HG02938 (cell line): ENCODE measurements around the gene HCAR2.
"Not testable (repeated sequence)": the region's sequence is repeated elsewhere in the genome, so short reads cannot be mapped to it uniquely, and the experiment has no call there.

Experiments used
- ATAC-seq: cut with Tn5 transposase; IDR thresholded peaks from one replicate; pipeline ENCODE4 v1.9.1; 2021; ENCODE audit warnings: mild to moderate bottlenecking, moderate library complexity; ENCODE audit not compliant: unreplicated experiment

The HCAR2 gene

DNA sequence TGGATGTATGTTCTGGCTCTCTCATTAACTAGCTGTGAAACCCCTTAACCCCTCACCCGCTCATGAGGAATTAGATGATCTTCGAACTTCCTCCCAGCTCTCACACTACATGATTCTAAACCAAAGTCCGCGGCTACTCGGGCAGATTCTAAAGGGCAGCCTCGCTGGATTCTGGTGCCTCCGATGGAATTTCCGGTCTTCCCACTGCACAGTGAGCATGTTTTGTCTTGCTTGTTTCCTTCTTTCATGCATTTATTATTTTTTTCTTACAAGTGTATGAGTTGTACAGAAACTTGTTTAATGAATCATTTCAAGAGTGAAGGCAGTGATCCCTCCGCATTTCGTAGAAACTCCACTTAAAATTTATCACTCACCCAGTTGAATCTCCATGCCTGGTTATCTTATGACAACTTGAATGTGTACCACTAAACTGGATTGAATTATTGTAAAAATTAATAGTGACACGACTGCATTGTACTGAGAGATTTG lies 17.9 kb upstream of the HCAR2 start:
- ATAC-seq: no peak

- ATAC-seq: not testable (repeated sequence)
Measured at GRCh38 chr12:122716658-122717057, 13.5 kb upstream of the HCAR2 start, which contains the start of gene HCAR3. TSS of gene HCAR3 (minus strand) at chr12:122716811. CDS start at chr12:122716737, 74 bp downstream.

DNA sequence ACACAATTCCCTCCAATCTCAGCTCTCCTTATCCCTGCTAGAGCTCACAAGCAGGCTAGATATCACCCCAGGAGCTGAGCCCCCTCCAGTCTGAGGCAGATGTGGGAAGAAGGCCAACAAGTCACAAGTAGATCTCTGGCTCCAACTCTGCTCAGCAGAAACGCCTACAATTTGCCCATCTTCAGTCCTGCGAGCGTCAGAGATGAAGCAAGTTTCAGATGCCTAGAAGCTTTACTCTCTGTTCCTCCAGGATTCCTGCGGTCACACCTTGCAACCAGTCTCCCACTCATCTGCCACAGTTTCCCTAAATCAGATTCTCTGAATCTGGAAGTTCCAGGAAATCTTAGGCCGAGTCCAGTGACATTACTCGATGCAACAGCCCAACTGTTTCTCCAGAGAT lies 12.1 kb upstream of the HCAR2 start:
- ATAC-seq: not testable (repeated sequence)

GRCh38 chr12:122713491-122714188 lies 10.5 kb upstream of the HCAR2 start:
- not testable (repeated sequence) for ATAC-seq

- not testable (repeated sequence) for ATAC-seq
Measured at GRCh38 chr12:122711266-122711665, 8.1 kb upstream of the HCAR2 start.

DNA sequence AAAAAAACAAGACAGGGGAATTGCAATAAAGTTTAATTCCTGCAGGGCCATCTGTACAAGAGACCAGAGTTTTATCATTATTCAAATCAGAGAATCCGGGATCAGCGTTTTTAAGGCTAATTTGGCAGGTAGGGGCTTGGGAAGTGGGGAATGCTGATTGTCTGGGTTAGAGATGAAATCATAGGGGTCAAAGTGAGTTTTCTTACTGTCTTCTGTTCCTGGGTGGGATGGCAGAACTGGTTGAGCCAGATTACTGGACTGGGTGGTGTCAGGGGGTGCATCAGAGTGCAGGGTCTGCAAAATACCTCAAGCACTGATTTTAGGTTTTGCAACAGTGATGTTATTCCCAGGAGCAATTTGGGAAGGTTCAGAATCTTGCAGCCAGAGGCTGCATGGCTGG lies 7.2 kb upstream of the HCAR2 start:
- ATAC-seq: not testable (repeated sequence)

DNA sequence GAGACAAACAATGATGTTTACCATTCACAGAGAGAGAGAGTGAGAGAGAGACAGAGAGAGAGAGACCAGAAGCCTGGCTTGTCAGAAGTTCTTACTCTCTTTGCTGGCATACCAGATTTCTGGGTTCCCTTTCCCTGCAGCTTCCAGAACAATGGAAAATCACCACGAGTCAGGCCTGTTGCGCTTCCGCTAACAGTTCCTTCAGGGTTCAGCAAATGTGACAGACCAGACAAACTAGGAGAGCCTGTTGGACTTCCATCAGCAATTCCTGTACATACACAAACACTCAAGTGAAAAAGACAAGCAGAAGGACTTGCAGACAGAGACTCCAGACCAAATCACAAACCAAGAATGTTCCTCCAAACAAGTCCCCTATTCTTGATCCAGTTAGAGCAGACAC lies 6.1 kb upstream of the HCAR2 start:
- not testable (repeated sequence) for ATAC-seq

GRCh38 chr12:122703841-122704240 lies 684 bp upstream of the HCAR2 start:
- ATAC-seq: not testable (repeated sequence)

DNA sequence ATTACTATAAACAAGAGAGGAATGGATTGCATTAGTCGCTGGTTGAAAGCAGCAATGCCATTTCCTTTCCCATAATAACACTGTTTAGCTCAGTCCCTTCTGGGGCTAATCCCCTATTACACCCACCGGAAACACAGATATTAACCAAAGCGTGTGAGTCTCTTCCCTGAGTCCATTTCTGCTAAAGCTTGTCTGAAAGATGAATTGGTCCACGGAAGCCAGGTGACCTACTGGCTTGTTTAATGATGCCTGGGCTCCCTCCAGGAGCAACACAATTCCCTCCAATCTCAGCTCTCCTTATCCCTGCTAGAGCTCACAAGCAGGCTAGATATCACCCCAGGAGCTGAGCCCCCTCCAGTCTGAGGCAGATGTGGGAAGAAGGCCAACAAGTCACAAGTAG lies 1.7 kb downstream of the HCAR2 start:
- not testable (repeated sequence) for ATAC-seq

- ATAC-seq: not testable (repeated sequence)
Measured at GRCh38 chr12:122700038-122700710, 3.0 kb downstream of the HCAR2 start.

DNA sequence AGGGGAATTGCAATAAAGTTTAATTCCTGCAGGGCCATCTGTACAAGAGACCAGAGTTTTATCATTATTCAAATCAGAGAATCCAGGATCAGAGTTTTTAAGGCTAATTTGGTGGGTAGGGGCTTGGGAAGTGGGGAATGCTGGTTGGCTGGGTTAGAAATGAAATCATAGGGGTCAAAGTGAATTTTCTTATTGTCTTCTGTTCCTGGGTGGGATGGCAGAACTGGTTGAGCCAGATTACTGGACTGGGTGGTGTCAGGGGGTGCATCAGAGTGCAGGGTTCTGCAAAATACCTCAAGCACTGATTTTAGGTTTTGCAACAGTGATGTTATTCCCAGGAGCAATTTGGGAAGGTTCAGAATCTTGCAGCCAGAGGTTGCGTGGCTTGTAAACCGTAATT lies 6.2 kb downstream of the HCAR2 start:
- ATAC-seq: not testable (repeated sequence)

DNA sequence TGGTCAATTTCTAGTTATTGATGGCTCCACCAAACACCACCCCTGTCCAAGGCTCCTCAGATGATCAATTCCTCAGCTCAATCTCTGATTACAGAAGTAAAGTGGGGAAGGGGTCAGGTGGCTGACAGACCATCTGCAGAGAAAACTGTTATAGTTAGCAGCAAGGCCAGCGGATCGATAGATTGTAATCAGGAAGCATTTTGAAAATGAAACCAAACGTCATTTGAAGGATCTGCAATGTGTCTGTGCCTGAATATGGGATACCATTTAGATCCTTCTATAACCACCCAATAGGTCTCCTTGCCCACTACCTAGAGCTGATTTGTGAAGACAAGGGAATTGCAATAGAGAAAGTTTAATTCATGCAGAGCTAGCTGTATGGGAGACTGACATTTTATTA lies 11.6 kb downstream of the HCAR2 start:
- no peak for ATAC-seq

DNA sequence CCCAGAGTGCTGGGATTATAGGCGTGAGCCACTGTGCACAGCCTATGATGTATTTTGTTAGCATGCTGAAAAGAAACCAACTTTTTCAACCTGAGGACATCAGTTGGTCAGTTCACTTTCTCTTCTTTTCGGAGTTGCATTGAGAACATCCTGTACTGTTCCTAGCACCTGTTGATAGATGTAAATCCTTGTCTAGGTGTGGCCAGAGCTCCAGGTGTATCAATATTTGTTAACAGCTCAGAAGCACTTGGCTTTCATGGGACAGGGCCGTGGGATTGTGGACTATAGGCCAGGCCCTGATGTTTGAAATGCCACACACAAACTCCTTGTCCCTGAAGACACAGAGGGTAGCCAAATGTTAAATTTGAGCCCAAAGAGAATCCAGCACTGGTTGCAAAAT lies 14.9 kb downstream of the HCAR2 start:
- no peak for ATAC-seq

DNA sequence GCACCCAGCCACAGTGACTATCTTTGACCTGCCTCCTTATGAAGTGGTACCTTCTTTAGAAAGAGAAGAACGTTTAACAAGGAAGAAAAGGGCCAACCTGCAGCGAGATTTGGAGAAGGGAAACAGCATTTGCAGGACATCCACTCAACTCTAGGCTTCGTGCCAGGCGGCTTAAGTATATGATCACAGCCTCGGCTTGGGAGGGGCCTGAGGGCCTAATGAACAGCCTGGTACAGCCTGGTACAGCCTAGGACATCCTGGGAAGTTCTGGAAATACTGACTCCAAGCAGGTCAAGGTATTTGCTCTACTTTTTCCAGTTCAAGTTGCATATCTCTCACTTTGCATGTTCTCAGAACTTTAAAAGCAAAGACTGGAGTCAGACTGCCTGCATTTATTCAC lies 16.1 kb downstream of the HCAR2 start:
- no peak for ATAC-seq

- ATAC-seq: no peak
Measured at GRCh38 chr12:122686538-122686937, 16.6 kb downstream of the HCAR2 start.

DNA sequence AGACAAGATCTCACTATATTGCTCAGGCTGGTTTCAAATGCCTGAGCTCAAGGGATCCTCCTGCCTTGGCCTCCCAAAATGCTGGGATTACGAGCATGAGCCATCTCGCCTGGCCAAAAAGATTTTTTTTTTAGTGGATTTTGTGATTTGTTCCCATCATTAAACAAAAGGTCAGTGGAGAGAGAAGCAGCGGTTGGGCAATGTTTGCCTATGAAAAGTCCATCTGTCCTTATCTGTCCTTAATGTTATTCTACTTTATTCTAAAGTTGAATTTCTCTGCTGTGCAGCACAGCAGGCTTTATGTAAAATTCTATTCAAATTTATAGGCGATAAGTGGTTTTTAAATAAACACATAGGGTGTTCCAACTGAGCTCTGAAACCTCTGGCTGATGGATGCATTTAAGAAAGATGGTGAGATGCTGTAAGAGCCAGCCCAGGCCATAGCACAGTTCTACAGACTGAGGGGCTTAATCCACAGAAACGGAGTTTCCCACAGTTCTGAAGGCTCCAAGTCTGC lies 18.8 kb downstream of the HCAR2 start:
- no peak for ATAC-seq

GRCh38 chr12:122681814-122682213 lies 21.3 kb downstream of the HCAR2 start:
- no peak for ATAC-seq

GRCh38 chr12:122680989-122681388 lies 22.2 kb downstream of the HCAR2 start:
- not testable (repeated sequence) for ATAC-seq

DNA sequence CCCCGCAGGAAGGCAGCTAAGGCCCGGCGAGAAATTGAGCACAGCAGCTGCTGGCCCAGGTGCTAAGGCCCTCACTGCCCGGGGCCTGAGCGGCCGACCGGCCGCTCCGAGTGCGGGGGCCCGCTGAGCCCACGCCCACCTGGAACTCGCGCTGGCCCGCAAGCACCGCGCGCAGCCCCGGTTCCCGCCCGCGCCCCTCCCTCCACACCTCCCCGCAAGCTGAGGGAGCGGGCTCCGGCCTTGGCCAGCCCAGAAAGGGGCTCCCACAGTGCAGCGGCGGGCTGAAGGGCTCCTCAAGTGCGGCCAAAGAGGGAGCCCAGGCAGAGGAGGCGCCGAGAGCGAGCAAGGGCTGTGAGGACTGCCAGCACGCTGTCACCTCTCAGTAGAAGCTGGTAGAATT lies 26.4 kb downstream of the HCAR2 start:
- ATAC-seq: not testable (repeated sequence)

DNA sequence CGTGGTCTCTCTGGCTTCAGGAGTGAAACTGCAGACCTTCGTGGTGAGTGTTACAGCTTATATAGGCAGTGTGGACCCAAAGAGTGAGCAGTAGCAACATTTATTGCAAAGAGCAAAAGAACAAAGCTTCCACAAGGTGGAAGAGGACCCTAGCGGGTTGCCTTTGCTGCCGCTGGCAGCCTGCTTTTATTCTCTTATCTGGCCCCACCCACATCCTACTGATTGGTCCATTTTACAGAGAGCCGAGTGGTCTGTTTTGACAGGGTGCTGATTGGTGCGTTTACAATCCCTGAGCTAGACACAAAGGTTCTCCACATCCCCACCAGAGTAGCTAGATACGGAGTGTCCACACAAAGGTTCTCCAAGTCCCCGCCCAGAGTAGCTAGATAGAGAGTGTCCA lies 27.1 kb downstream of the HCAR2 start:
- not testable (repeated sequence) for ATAC-seq

DNA sequence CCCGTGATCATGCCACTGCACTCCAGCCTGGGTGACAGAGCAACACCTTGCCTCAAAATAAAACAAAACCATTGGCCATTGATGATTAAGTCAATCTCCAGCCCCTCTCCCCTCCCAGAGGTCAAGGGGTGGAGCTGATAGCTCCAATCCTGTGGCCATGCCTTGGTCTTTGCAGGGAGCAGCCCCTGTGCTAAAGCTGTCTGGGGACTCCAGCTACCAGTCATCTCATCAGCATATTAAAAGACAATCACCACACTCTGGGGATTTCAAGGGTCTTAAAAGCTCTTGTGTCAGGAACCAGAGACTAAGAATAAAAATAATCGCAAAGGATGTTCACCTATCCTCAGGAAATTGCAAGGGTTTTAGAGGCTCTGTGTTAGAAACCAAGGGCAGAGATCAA lies 30.6 kb downstream of the HCAR2 start:
- no peak for ATAC-seq
